ENCODE measurements around the gene EIF4A3. TPM values are rescaled to one million over a fixed set of nuclear protein-coding genes. Genes with fewer than 3 reads are reported as not detected.

EIF4A3 gene
- total RNA-seq, 4 donors from 2014 or later, result 29.7 to 500 (median 79.1) TPM

DNA sequence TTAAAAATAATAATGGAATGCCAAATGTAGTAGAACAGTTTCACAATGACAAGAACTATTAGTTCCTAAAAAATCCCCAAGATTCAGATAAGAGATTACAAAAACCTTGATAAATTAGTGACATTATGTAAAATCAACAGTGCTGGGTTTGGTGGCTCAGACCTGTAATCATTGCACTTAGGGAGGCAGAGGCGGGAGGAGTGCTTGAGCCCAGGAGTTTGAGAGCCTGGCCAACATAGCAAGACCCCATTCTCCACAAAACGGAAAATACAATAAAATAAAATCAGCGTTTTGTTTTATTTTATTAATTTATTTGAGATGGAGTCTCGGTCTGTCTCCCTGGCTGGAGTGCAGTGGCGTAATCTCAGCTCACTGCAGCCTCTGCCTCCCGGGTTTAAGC, 27.0 kb upstream of the EIF4A3 start:
- Histone ChIP-seq H3K36me3 (no peaks in the 10 kb centered on the region), H3K4me3 (no peak overlapping the region), H3K27ac (no peak overlapping the region), H3K27me3 (no peaks in the 10 kb centered on the region), H3K4me1 (no peaks in the 10 kb centered on the region), H3K9me3 (no peaks in the 10 kb centered on the region)
- TF ChIP-seq CTCF (IDR thresholded peaks at IDR 0.05), result no peak
- TF ChIP-seq POLR2A (IDR thresholded peaks at IDR 0.05), result no peak
- intact Hi-C loops (cut with DNase I; ENCODE audit: low total_unique reads), result no loop called here
- no peak for DNase-seq

- no peak for TF ChIP-seq CTCF (IDR thresholded peaks at IDR 0.05)
- TF ChIP-seq POLR2A (IDR thresholded peaks at IDR 0.05), result no peak
- DNase-seq, result no peak
- no peaks in the 10 kb centered on the region for H3K27me3 ChIP-seq
- H3K4me3 ChIP-seq, result no peak overlapping the region
- no peak overlapping the region for H3K27ac ChIP-seq
- no peaks in the 10 kb centered on the region for H3K9me3 ChIP-seq
- H3K4me1 ChIP-seq, result no peaks in the 10 kb centered on the region
- intact Hi-C loops (cut with DNase I; ENCODE audit: low total_unique reads), result no loop called here
- H3K36me3 ChIP-seq, result no peaks in the 10 kb centered on the region
Observed at GRCh38 chr17:80173126-80173525, 26.2 kb upstream of the EIF4A3 start.

DNA sequence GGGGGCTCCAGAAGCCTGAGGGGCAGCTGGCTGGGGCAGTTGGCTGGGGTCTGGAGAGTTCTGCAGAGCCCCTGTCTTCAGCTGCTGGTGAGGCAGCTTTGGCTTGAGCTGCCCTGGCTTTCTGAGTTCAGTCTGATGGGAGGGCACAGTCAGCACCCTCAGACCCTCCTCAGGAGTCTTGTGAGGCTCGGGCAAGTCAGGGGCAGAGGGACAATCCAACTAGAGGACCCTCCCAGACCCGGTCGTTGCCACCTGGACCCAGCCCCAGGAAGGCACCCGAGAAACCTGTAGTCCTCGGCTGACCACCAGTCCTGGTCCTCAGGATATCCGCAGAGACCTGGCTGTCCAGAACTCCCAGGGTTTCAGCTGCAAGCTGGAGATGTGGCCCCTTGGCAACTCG, 24.8 kb upstream of the EIF4A3 start:
- intact Hi-C loops (cut with DNase I; ENCODE audit: low total_unique reads), result no loop called here
- TF ChIP-seq CTCF (IDR thresholded peaks at IDR 0.05) (no peak), POLR2A (IDR thresholded peaks at IDR 0.05) (no peak)
- DNase-seq, result no peak

DNA sequence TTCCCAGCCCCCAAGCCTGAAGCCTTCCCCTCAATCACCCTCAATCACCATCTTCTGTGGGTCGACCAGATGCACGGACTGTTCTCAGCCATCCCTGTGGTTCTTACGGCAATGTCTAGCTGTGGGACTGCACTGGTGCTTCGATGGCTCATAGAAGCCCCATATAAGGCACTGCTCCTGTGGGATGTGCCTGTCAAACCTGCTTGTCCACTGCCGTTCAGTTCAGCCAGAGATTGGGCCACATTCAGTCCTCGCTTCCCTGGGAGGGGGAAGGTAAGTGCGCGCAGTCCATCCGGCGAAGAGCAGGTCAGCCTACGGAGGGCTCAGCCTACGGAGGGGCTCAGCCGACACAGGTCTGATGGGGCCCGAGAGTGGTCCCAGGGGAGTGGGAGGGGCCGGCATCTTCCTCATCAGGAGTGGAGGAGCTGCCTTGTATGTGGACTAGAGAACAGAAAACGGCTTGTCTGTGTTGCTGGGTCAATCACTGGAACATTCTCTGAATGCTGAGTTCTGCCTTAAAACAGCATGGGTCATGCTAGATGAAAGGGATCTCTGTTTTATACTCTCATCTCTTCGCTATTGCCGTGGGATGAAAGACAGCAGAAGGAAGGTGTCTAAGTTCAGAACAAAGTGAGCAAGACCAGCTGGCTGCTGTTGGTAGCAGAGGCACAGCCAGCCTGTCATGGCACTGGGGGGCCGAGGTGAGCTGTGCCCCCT, 23.0 kb upstream of the EIF4A3 start, which contains the start of gene CARD14:
TSS of gene CARD14 (plus strand) at position 247 of the 717 bp plus-strand sequence. CDS start 11,409 bp downstream, outside the sequence.
- no peak for TF ChIP-seq CTCF (IDR thresholded peaks at IDR 0.05)
- no peak for TF ChIP-seq POLR2A (IDR thresholded peaks at IDR 0.05)
- no peak for DNase-seq
- H3K27ac ChIP-seq, result no peak within 1 kb of the TSS
- no peaks in the 10 kb centered on the region for H3K36me3 ChIP-seq
- H3K4me1 ChIP-seq, result no peaks in the 10 kb centered on the region
- intact Hi-C loops (cut with DNase I; ENCODE audit: low total_unique reads), result no loop called here
- no peaks in the 10 kb centered on the region for H3K27me3 ChIP-seq
- no peaks in the 10 kb centered on the region for H3K9me3 ChIP-seq
- no peak within 1 kb of the TSS for H3K4me3 ChIP-seq

More for the DNA sequence above, 24.8 kb upstream of the EIF4A3 start:
- no peaks in the 10 kb centered on the region for H3K27me3 ChIP-seq
- no peaks in the 10 kb centered on the region for H3K36me3 ChIP-seq
- H3K4me3 ChIP-seq, result no peak overlapping the region
- H3K4me1 ChIP-seq, result no peaks in the 10 kb centered on the region
- no peaks in the 10 kb centered on the region for H3K9me3 ChIP-seq
- H3K27ac ChIP-seq, result no peak overlapping the region

- H3K27ac ChIP-seq, result no peak overlapping the region
- TF ChIP-seq POLR2A (IDR thresholded peaks at IDR 0.05) (no peak), CTCF (IDR thresholded peaks at IDR 0.05) (no peak)
- no peak for DNase-seq
- intact Hi-C loops (cut with DNase I; ENCODE audit: low total_unique reads), result no loop called here
- no peaks in the 10 kb centered on the region for H3K27me3 ChIP-seq
- H3K4me1 ChIP-seq, result no peaks in the 10 kb centered on the region
- no peaks in the 10 kb centered on the region for H3K9me3 ChIP-seq
- no peak overlapping the region for H3K4me3 ChIP-seq
- no peaks in the 10 kb centered on the region for H3K36me3 ChIP-seq
Observed at GRCh38 chr17:80169107-80169506, 22.2 kb upstream of the EIF4A3 start.
